HEK293 (cell line): ENCODE results near the gene NF2.

Experiments
- CTCF ChIA-PET: fragments of 350-600 bp; formaldehyde crosslinking; extraction: SDS; loops from one replicate; lab custom pipeline; 2021; ENCODE audit warnings: antibody characterized with exemption; lab: Yijun Ruan, JAX
- POLR2A ChIA-PET: fragments of 300-600 bp; formaldehyde crosslinking; extraction: SDS; loops from one replicate; lab custom pipeline; 2020; ENCODE audit warnings: antibody characterized with exemption, inconsistent platforms; lab: Yijun Ruan, JAX
- H3K27ac ChIP-seq: fragments of 200-500 bp; sonication (Bioruptor generic); 2 replicates; pipeline ENCODE4 v1.5.1; 2014; ENCODE audit warnings: low read depth, low read length, control low read depth, inconsistent platforms; ENCODE audit errors: extremely low read depth
- H3K36me3 ChIP-seq, 2 experiments: fragments of 200-500 bp in 1 of 2; sonication (Bioruptor generic) in 1 of 2; 1 replicate in 1 of 2; 2 replicates in 1 of 2; pipeline ENCODE4 v1.5.1; 2014 to 2017; ENCODE audit warnings: inconsistent platforms in 2 of 2, low read length in 2 of 2; ENCODE audit not compliant: control insufficient read depth in 2 of 2, insufficient read depth in 1 of 2
- H3K4me1 ChIP-seq: fragments of 200-500 bp; sonication (Bioruptor generic); 2 replicates; pipeline ENCODE4 v1.5.1; 2014; ENCODE audit warnings: mild to moderate bottlenecking, low read length, inconsistent platforms; ENCODE audit not compliant: control insufficient read depth, insufficient read depth
- H3K4me3 ChIP-seq: 2 replicates; pipeline ENCODE4 v1.5.1; 2011; ENCODE audit warnings: low read depth, mild to moderate bottlenecking, control low read depth, low read length, moderate library complexity
- H3K9me3 ChIP-seq: fragments of 200-500 bp; sonication (Bioruptor generic); 2 replicates; pipeline ENCODE4 v1.5.1; 2014; ENCODE audit warnings: low read depth, low read length, inconsistent platforms; ENCODE audit not compliant: control insufficient read depth, insufficient read depth
- CTCF ChIP-seq: fragments of 450-650 bp; formaldehyde crosslinking; IDR thresholded peaks from 2 replicates; pipeline ENCODE4 v1.5.1; 2016; ENCODE audit warnings: missing biosample characterization, missing genetic modification characterization
- KLF17 ChIP-seq: fragments of 450-650 bp; formaldehyde crosslinking; IDR thresholded peaks from 2 replicates; pipeline ENCODE4 v1.5.1; 2016; ENCODE audit warnings: missing biosample characterization, missing genetic modification characterization
- KLF7 ChIP-seq: fragments of 450-650 bp; formaldehyde crosslinking; IDR thresholded peaks from 2 replicates; pipeline ENCODE4 v1.5.1; 2016; ENCODE audit warnings: missing biosample characterization, missing genetic modification characterization, borderline replicate concordance
- SCRT1 ChIP-seq: fragments of 450-650 bp; formaldehyde crosslinking; IDR thresholded peaks from 2 replicates; pipeline ENCODE4 v1.5.1; 2016; ENCODE audit warnings: missing biosample characterization, missing genetic modification characterization, borderline replicate concordance
- TCF7L2 ChIP-seq: IDR thresholded peaks from 2 replicates; pipeline ENCODE4 v1.6.1; 2011; ENCODE audit warnings: low read depth, mild to moderate bottlenecking, inconsistent platforms, low read length, moderate library complexity, borderline replicate concordance
- ZBTB1 ChIP-seq: fragments of 450-650 bp; formaldehyde crosslinking; IDR thresholded peaks from 2 replicates; pipeline ENCODE4 v1.5.1; 2016; ENCODE audit warnings: missing biosample characterization, missing genetic modification characterization
- ZBTB44 ChIP-seq: fragments of 450-650 bp; IDR thresholded peaks from 2 replicates; pipeline ENCODE4 v1.5.1; 2018; ENCODE audit warnings: missing biosample characterization, mild to moderate bottlenecking, missing genetic modification characterization
- ZFP3 ChIP-seq: fragments of 450-650 bp; formaldehyde crosslinking; IDR thresholded peaks from 2 replicates; pipeline ENCODE4 v1.5.1; 2016; ENCODE audit warnings: low read depth, missing biosample characterization, missing genetic modification characterization
- ZNF112 ChIP-seq: fragments of 450-650 bp; formaldehyde crosslinking; IDR thresholded peaks from 2 replicates; pipeline ENCODE4 v1.5.0; 2017; ENCODE audit warnings: missing biosample characterization, missing genetic modification characterization
- ZNF114 ChIP-seq: fragments of 450-650 bp; formaldehyde crosslinking; IDR thresholded peaks from 2 replicates; pipeline ENCODE4 v1.5.0; 2017; ENCODE audit warnings: missing biosample characterization, missing genetic modification characterization
- ZNF214 ChIP-seq: fragments of 450-650 bp; formaldehyde crosslinking; IDR thresholded peaks from 2 replicates; pipeline ENCODE4 v1.5.1; 2017; ENCODE audit warnings: missing biosample characterization, mild to moderate bottlenecking, missing genetic modification characterization, borderline replicate concordance
- ZNF23 ChIP-seq: fragments of 450-650 bp; formaldehyde crosslinking; IDR thresholded peaks from 2 replicates; pipeline ENCODE4 v1.5.1; 2016; ENCODE audit warnings: missing biosample characterization, missing genetic modification characterization, borderline replicate concordance
- ZNF26 ChIP-seq: fragments of 450-650 bp; formaldehyde crosslinking; IDR thresholded peaks from 2 replicates; pipeline ENCODE4 v1.5.1; 2016; ENCODE audit warnings: missing biosample characterization, missing genetic modification characterization
- ZNF514 ChIP-seq: fragments of 450-650 bp; formaldehyde crosslinking; IDR thresholded peaks from 2 replicates; pipeline ENCODE4 v1.5.1; 2016; ENCODE audit warnings: missing biosample characterization, missing genetic modification characterization
- ZNF580 ChIP-seq: fragments of 450-650 bp; formaldehyde crosslinking; IDR thresholded peaks from 2 replicates; pipeline ENCODE4 v1.5.1; 2016; ENCODE audit warnings: missing biosample characterization, missing genetic modification characterization
- ZNF768 ChIP-seq: fragments of 450-650 bp; formaldehyde crosslinking; IDR thresholded peaks from 2 replicates; pipeline ENCODE4 v1.5.1; 2018; ENCODE audit warnings: missing biosample characterization, mild to moderate bottlenecking, missing genetic modification characterization
- TF ChIP-seq, protein P1 (sequence below): fragments of 450-650 bp; formaldehyde crosslinking; IDR thresholded peaks from 2 replicates; pipeline ENCODE4 v1.5.1; 2016; ENCODE audit warnings: missing biosample characterization, missing genetic modification characterization, borderline replicate concordance
- TF ChIP-seq, protein P2 (sequence below): fragments of 450-650 bp; formaldehyde crosslinking; IDR thresholded peaks from 2 replicates; pipeline ENCODE4 v1.5.1; 2016; ENCODE audit warnings: missing biosample characterization, missing genetic modification characterization

The NF2 gene

GRCh38 chr22:29729161-29729560 is 125.7 kb downstream of the NF2 start:
- H3K27ac ChIP-seq = no peak overlapping the region
- H3K4me1 ChIP-seq = peaks cover 6% of the 10 kb centered on the region; the same call in 1 of the 2 replicates
- ChIA-PET POLR2A (no interaction called here), CTCF (no interaction called here)
- peaks cover 0 to 3% of the 10 kb centered on the region in 2 experiments; a peak in 1 of 3 replicates for H3K36me3 ChIP-seq
- no peak overlapping the region for H3K4me3 ChIP-seq
- TF ChIP-seq ZNF114 (tag by site-specific recombination) = no peak
- TF ChIP-seq SCRT1 = no peak
- TF ChIP-seq ZNF768 = no peak
- TF ChIP-seq ZNF580 = no peak
- TF ChIP-seq ZNF112 = no peak
- TF ChIP-seq ZBTB44 (tag by site-specific recombination) = no peak
- no peak for TF ChIP-seq ZBTB1 (tag by site-specific recombination)
- TF ChIP-seq ZNF23 (tag by site-specific recombination) = no peak
- TF ChIP-seq TCF7L2 = no peak
- TF ChIP-seq KLF17 (tag by site-specific recombination) = no peak
- no peak for TF ChIP-seq KLF7
- TF ChIP-seq, protein P1, sequence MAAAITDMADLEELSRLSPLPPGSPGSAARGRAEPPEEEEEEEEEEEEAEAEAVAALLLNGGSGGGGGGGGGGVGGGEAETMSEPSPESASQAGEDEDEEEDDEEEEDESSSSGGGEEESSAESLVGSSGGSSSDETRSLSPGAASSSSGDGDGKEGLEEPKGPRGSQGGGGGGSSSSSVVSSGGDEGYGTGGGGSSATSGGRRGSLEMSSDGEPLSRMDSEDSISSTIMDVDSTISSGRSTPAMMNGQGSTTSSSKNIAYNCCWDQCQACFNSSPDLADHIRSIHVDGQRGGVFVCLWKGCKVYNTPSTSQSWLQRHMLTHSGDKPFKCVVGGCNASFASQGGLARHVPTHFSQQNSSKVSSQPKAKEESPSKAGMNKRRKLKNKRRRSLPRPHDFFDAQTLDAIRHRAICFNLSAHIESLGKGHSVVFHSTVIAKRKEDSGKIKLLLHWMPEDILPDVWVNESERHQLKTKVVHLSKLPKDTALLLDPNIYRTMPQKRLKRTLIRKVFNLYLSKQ (tag by site-specific recombination) = no peak
- no peak for TF ChIP-seq ZNF26 (tag by site-specific recombination)
- no peak for TF ChIP-seq ZFP3
- TF ChIP-seq ZNF514 (tag by site-specific recombination) = no peak
- no peak for TF ChIP-seq CTCF (tag by site-specific recombination)
- TF ChIP-seq, protein P2, sequence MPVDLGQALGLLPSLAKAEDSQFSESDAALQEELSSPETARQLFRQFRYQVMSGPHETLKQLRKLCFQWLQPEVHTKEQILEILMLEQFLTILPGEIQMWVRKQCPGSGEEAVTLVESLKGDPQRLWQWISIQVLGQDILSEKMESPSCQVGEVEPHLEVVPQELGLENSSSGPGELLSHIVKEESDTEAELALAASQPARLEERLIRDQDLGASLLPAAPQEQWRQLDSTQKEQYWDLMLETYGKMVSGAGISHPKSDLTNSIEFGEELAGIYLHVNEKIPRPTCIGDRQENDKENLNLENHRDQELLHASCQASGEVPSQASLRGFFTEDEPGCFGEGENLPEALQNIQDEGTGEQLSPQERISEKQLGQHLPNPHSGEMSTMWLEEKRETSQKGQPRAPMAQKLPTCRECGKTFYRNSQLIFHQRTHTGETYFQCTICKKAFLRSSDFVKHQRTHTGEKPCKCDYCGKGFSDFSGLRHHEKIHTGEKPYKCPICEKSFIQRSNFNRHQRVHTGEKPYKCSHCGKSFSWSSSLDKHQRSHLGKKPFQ (tag by site-specific recombination) = no peak
- no peak for TF ChIP-seq ZNF214 (tag by site-specific recombination)
- no peaks in the 10 kb centered on the region for H3K9me3 ChIP-seq
